ENCODE results near the gene OSBPL6. TPM values are rescaled to one million over a fixed set of nuclear protein-coding genes. Genes with fewer than 3 reads are reported as not detected.

OSBPL6 gene
- total and polyA plus RNA-seq, 9 of the 15 experiments (the other 6 are each of a cell fraction or from before 2014, with no cell fraction given): 3.4 to 12.7 (median 9.3) TPM

DNA sequence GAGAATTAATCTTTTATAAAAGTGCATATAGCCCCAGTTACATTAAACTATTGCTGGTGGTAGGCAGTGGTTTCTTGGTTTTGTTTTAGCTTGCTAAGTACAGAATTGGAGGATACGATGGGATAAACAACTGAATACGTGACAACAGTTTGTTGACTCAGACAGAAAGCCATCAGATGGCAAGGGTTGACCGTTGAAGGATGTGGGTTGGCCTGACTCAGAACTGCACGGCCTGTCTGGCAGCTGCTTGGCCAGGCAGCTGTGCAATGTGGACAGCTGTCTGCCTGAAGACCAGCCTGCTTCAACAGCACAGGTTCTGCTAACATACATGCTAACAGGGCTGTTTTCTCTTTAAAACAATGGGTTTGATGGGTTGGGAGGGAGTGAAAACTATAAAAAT, 210.1 kb downstream of the OSBPL6 start:
- 10% methylated on average over 4 of the region's 4 CpGs for WGBS (ENCODE audit: insufficient coverage, low coverage, missing lambda C conversion rate)
- in situ Hi-C loops (cut with MboI) (no loop called here), intact Hi-C loops (cut with micrococcal nuclease) (loop anchor here (5.0 kb wide), 1 partner anchor 118 kb away; no protein-coding TSS in a partner anchor)
- Histone ChIP-seq H3K27ac (ENCODE audit: extremely low read depth, low read depth, low read length) (no peak overlapping the region), H3K9ac (ENCODE audit: insufficient read depth in 1 of 2, low read depth in 2 of 2, low read length in 2 of 2) (no peak overlapping the region; a peak in 1 of 4 replicates), H2AFZ (ENCODE audit: low read depth, low read length) (peak overlapping the region; percentile 48; the same call in 1 of the 2 replicates), H4K20me1 (replicated peaks; ENCODE audit: control insufficient read depth, insufficient read depth, low read length) (no peaks in the 10 kb centered on the region), H3K36me3 (ENCODE audit: control insufficient read depth, insufficient read depth, low read length) (no peaks in the 10 kb centered on the region), H3K4me3 (no peak overlapping the region), H3K9me1 (ENCODE audit: control insufficient read depth, insufficient read depth, low read length) (no peaks in the 10 kb centered on the region), H3K79me2 (ENCODE audit: control insufficient read depth, insufficient read depth, low read length) (no peaks in the 10 kb centered on the region), H3K9me3 (replicated peaks; ENCODE audit: control insufficient read depth, insufficient read depth, low read depth, low read length) (no peaks in the 10 kb centered on the region), H3K27me3 (ENCODE audit: control insufficient read depth in 2 of 2, insufficient read depth in 2 of 2, low read length in 2 of 2) (no peaks in the 10 kb centered on the region), H3K4me1 (replicated peaks in 1 of 2; ENCODE audit: control insufficient read depth in 2 of 2, insufficient read depth in 2 of 2, low read length in 2 of 2) (peaks cover 3 to 30% of the 10 kb centered on the region in 2 experiments; a peak in 4 of 5 replicates), H3K4me2 (ENCODE audit: insufficient read depth, low read length) (no peak overlapping the region)
- ChIA-PET POLR2A (interaction anchor here (1.9 to 5.0 kb wide), 2 partner anchors 10 kb away, joined by 9 to 41 read pairs; no protein-coding TSS in a partner anchor), CTCF (ENCODE audit: low intra/inter-chr PET ratio) (no interaction called here)
- peak; percentile 51 for FAIRE-seq
- peak; percentile 48 for ATAC-seq
- no TSS peak for BruUV-seq (replicated peaks)
- DNase-seq (ENCODE audit: extremely low read depth in 1 of 4, low spot score in 3 of 4): peak in 2 of 4 experiments; percentile 23 to 62
- TF ChIP-seq TAF9B (IDR thresholded peaks at IDR 0.05; ENCODE audit: partially characterized antibody) (peak; percentile 60), JUND (IDR thresholded peaks at IDR 0.05; ENCODE audit: borderline replicate concordance, low read depth, low read length) (peak; percentile 41; the same call in 1 of the 2 replicates), JUND (tag; IDR thresholded peaks at IDR 0.05; ENCODE audit: borderline replicate concordance, low read depth, low read length) (peak; percentile 62; the same call in 1 of the 3 replicates), NR1H2 (CRISPR knock-in tag; IDR thresholded peaks at IDR 0.05) (no peak), RBFOX2 (IDR thresholded peaks at IDR 0.05; ENCODE audit: low read depth, low read length) (no peak), SMARCA4 (IDR thresholded peaks at IDR 0.05) (0 out of 2 replicates have a peak, but pooled peaks have one; percentile 36), TEAD1 (CRISPR knock-in tag; IDR thresholded peaks at IDR 0.05) (no peak), BCL6 (CRISPR knock-in tag; IDR thresholded peaks at IDR 0.05) (no peak)
- TF ChIP-seq, protein P1, sequence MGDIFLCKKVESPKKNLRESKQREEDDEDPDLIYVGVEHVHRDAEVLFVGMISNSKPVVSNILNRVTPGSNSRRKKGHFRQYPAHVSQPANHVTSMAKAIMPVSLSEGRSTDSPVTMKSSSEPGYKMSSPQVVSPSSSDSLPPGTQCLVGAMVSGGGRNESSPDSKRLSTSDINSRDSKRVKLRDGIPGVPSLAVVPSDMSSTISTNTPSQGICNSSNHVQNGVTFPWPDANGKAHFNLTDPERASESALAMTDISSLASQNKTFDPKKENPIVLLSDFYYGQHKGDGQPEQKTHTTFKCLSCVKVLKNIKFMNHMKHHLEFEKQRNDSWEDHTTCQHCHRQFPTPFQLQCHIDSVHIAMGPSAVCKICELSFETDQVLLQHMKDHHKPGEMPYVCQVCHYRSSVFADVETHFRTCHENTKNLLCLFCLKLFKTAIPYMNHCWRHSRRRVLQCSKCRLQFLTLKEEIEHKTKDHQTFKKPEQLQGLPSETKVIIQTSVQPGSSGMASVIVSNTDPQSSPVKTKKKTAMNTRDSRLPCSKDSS (IDR thresholded peaks at IDR 0.05; ENCODE audit: low read depth, partially characterized antibody): no peak
- TF ChIP-seq, protein P2, sequence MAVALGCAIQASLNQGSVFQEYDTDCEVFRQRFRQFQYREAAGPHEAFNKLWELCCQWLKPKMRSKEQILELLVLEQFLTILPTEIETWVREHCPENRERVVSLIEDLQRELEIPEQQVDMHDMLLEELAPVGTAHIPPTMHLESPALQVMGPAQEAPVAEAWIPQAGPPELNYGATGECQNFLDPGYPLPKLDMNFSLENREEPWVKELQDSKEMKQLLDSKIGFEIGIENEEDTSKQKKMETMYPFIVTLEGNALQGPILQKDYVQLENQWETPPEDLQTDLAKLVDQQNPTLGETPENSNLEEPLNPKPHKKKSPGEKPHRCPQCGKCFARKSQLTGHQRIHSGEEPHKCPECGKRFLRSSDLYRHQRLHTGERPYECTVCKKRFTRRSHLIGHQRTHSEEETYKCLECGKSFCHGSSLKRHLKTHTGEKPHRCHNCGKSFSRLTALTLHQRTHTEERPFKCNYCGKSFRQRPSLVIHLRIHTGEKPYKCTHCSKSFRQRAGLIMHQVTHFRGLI (CRISPR knock-in tag; IDR thresholded peaks at IDR 0.05): no peak
- TF ChIP-seq, protein P3, sequence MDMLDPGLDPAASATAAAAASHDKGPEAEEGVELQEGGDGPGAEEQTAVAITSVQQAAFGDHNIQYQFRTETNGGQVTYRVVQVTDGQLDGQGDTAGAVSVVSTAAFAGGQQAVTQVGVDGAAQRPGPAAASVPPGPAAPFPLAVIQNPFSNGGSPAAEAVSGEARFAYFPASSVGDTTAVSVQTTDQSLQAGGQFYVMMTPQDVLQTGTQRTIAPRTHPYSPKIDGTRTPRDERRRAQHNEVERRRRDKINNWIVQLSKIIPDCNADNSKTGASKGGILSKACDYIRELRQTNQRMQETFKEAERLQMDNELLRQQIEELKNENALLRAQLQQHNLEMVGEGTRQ (CRISPR knock-in tag; IDR thresholded peaks at IDR 0.05): no peak
- TF ChIP-seq, protein P4, sequence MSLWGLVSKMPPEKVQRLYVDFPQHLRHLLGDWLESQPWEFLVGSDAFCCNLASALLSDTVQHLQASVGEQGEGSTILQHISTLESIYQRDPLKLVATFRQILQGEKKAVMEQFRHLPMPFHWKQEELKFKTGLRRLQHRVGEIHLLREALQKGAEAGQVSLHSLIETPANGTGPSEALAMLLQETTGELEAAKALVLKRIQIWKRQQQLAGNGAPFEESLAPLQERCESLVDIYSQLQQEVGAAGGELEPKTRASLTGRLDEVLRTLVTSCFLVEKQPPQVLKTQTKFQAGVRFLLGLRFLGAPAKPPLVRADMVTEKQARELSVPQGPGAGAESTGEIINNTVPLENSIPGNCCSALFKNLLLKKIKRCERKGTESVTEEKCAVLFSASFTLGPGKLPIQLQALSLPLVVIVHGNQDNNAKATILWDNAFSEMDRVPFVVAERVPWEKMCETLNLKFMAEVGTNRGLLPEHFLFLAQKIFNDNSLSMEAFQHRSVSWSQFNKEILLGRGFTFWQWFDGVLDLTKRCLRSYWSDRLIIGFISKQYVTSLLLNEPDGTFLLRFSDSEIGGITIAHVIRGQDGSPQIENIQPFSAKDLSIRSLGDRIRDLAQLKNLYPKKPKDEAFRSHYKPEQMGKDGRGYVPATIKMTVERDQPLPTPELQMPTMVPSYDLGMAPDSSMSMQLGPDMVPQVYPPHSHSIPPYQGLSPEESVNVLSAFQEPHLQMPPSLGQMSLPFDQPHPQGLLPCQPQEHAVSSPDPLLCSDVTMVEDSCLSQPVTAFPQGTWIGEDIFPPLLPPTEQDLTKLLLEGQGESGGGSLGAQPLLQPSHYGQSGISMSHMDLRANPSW (CRISPR knock-in tag; IDR thresholded peaks at IDR 0.05): no peak
